SH-SY5Y (cell line): ENCODE measurements around the gene MYO1D.

ENCODE experiments used
- GATA2 ChIP-seq: IDR thresholded peaks from 2 replicates; pipeline ENCODE4 v1.6.1; 2011; ENCODE audit warnings: mild to moderate bottlenecking, low read depth, low read length
- GATA3 ChIP-seq: IDR thresholded peaks from 2 replicates; pipeline ENCODE4 v1.6.1; 2011; ENCODE audit warnings: low read depth, mild to moderate bottlenecking, low read length, moderate library complexity

GRCh38 chr17:32608267-32608666, 268.7 kb downstream of the MYO1D start:
- TF ChIP-seq GATA2 (no peak), GATA3 (no peak)
